SU-DHL-6 (cell line): Measurements from ENCODE around the gene ACSF3.

Experiments used
- H2AFZ ChIP-seq: fragments of 200-600 bp; sonication (generic); 2 replicates; pipeline ENCODE4 v1.6.1; 2014; ENCODE audit warnings: low read depth, mild to moderate bottlenecking, moderate library complexity, mixed read lengths, antibody characterized with exemption, low read length; ENCODE audit not compliant: severe bottlenecking
- H3F3A ChIP-seq: fragments of 200-600 bp; shearing (Covaris generic); 2 replicates; pipeline ENCODE4 v1.6.0; 2016; ENCODE audit warnings: antibody characterized with exemption, mild to moderate bottlenecking; ENCODE audit not compliant: insufficient read depth
- H3K27ac ChIP-seq: fragments of 200-600 bp; sonication (generic); 2 replicates; pipeline ENCODE4 v1.5.1; 2016; ENCODE audit warnings: low read depth, mild to moderate bottlenecking, low read length, moderate library complexity, mixed read lengths
- H3K27me3 ChIP-seq: fragments of 200-600 bp; sonication (generic), shearing (Covaris generic); 2 replicates; pipeline ENCODE4 v1.6.0; 2014; ENCODE audit warnings: mild to moderate bottlenecking, low read length
- H3K36me3 ChIP-seq: fragments of 200-600 bp; sonication (generic); 2 replicates; pipeline ENCODE4 v1.6.1; 2014; ENCODE audit warnings: mild to moderate bottlenecking, low read length, mixed read lengths
- H3K4me2 ChIP-seq: fragments of 300-600, 200-600 bp; shearing (Covaris generic), sonication (generic); 2 replicates; pipeline ENCODE4 v1.6.0; 2014; ENCODE audit warnings: low read length, low read depth, mild to moderate bottlenecking; ENCODE audit not compliant: poor library complexity, severe bottlenecking
- H3K4me3 ChIP-seq: fragments of 200-600 bp; sonication (generic); 2 replicates; pipeline ENCODE4 v1.5.1; 2014; ENCODE audit warnings: antibody characterized with exemption, low read length, mild to moderate bottlenecking, mixed read lengths; ENCODE audit not compliant: insufficient read depth, poor library complexity, severe bottlenecking
- H3K79me2 ChIP-seq: fragments of 200-600 bp; sonication (generic); 2 replicates; pipeline ENCODE4 v1.6.1; 2014; ENCODE audit warnings: mild to moderate bottlenecking, low read length, moderate library complexity; ENCODE audit not compliant: insufficient read depth
- H3K9ac ChIP-seq: fragments of 200-600 bp; sonication (generic); 2 replicates; pipeline ENCODE4 v1.7.0; 2014; ENCODE audit warnings: mild to moderate bottlenecking, low read length
- H3K9me2 ChIP-seq: fragments of 200-600 bp; sonication (generic); replicated peaks from 2 replicates; pipeline ENCODE4 v1.6.1; 2014; ENCODE audit warnings: low read length; ENCODE audit not compliant: insufficient read depth
- H3K9me3 ChIP-seq: fragments of 200-600 bp; sonication (generic); 2 replicates; pipeline ENCODE4 v1.6.1; 2014; ENCODE audit warnings: low read length, mixed read lengths; ENCODE audit not compliant: insufficient read depth
- H4K20me1 ChIP-seq: fragments of 200-600 bp; sonication (generic); 2 replicates; pipeline ENCODE4 v1.6.1; 2014; ENCODE audit warnings: low read depth, mild to moderate bottlenecking, antibody characterized with exemption, low read length, moderate library complexity, mixed read lengths
- CTCF ChIP-seq: fragments of 200-600 bp; sonication (generic); IDR thresholded peaks from one replicate; pipeline ENCODE4 v1.5.1; 2017; ENCODE audit warnings: antibody characterized with exemption, mild to moderate bottlenecking, low read length, moderate library complexity; ENCODE audit not compliant: insufficient read depth, poor library complexity, severe bottlenecking
- EZH2phosphoT487 ChIP-seq: fragments of 200-600 bp; sonication (generic), shearing (Covaris generic); conservative IDR thresholded peaks from 2 replicates; pipeline ENCODE4 v1.6.1; 2018; ENCODE audit warnings: mild to moderate bottlenecking, antibody characterized with exemption, low read length, moderate library complexity, mixed read lengths

The ACSF3 gene

GRCh38 chr16:89200850-89201411 is 107.3 kb downstream of the ACSF3 start:
- Histone ChIP-seq H3K4me3 (no peak overlapping the region), H3K9ac (no peak overlapping the region), H3K27ac (no peak overlapping the region), H3K27me3 (no peaks in the 10 kb centered on the region), H3K9me2 (no peaks in the 10 kb centered on the region), H3K9me3 (no peaks in the 10 kb centered on the region), H3K4me2 (no peak overlapping the region), H2AFZ (no peak overlapping the region), H3K79me2 (no peaks in the 10 kb centered on the region), H3F3A (no peaks in the 10 kb centered on the region), H3K36me3 (no peaks in the 10 kb centered on the region), H4K20me1 (no peaks in the 10 kb centered on the region)
- no peak for TF ChIP-seq CTCF
- TF ChIP-seq EZH2phosphoT487, result no peak

GRCh38 chr16:89201439-89202377 is 108.1 kb downstream of the ACSF3 start:
- Histone ChIP-seq H2AFZ (no peak overlapping the region), H3K27ac (no peak overlapping the region), H3K36me3 (no peaks in the 10 kb centered on the region), H3K9ac (no peak overlapping the region), H3K9me3 (no peaks in the 10 kb centered on the region), H3K4me2 (no peak overlapping the region), H3F3A (no peaks in the 10 kb centered on the region), H3K79me2 (no peaks in the 10 kb centered on the region), H4K20me1 (no peaks in the 10 kb centered on the region), H3K9me2 (no peaks in the 10 kb centered on the region), H3K4me3 (no peak overlapping the region), H3K27me3 (no peaks in the 10 kb centered on the region)
- TF ChIP-seq EZH2phosphoT487, result no peak
- TF ChIP-seq CTCF, result no peak

GRCh38 chr16:89202422-89203215 is 109.0 kb downstream of the ACSF3 start:
- Histone ChIP-seq H2AFZ (no peak overlapping the region), H3K9ac (no peak overlapping the region), H3K9me2 (no peaks in the 10 kb centered on the region), H3K36me3 (no peaks in the 10 kb centered on the region), H3K27ac (no peak overlapping the region), H4K20me1 (no peaks in the 10 kb centered on the region), H3K27me3 (no peaks in the 10 kb centered on the region), H3K4me3 (no peak overlapping the region), H3K79me2 (no peaks in the 10 kb centered on the region), H3K9me3 (no peaks in the 10 kb centered on the region), H3K4me2 (no peak overlapping the region), H3F3A (no peaks in the 10 kb centered on the region)
- TF ChIP-seq CTCF, result no peak
- TF ChIP-seq EZH2phosphoT487, result no peak
